Fibroblast of the aortic adventitia (primary cell): ENCODE data around the gene DDX1. TPM values are rescaled to one million over a fixed set of nuclear protein-coding genes. Genes with fewer than 3 reads are reported as not detected.

ENCODE experiments used
- DNase-seq: peaks from one replicate; pipeline ENCODE4 v3.0.0-alpha.2; 2010; ENCODE audit warnings: low read depth
- H3K4me3 ChIP-seq: 2 replicates; pipeline ENCODE4 v1.5.1; 2011; ENCODE audit warnings: low read depth, mild to moderate bottlenecking, control low read depth, low read length, moderate library complexity
- CTCF ChIP-seq: IDR thresholded peaks from 2 replicates; pipeline ENCODE4 v1.5.1; 2011; ENCODE audit warnings: mild to moderate bottlenecking, low read length, control low read depth, inconsistent platforms; ENCODE audit not compliant: insufficient read depth
- total RNA-seq: library from RNA; depleted of rRNA; stranded (reverse); fragments of >200 nt; gene quantifications from 2 replicates; pipeline ENCODE4 v1.2.3, GENCODE V29; 2012; ENCODE audit warnings: low replicate concordance

DDX1 gene
- total RNA-seq, 1 donor: 110 TPM

GRCh38 chr2:15626126-15626525, 34.5 kb downstream of the DDX1 start:
- no peak overlapping the region for H3K4me3 ChIP-seq
- no peak for TF ChIP-seq CTCF
- no peak for DNase-seq

- no peak overlapping the region for H3K4me3 ChIP-seq
- DNase-seq: no peak
- TF ChIP-seq CTCF: no peak
Observed at GRCh38 chr2:15626967-15627366, 35.3 kb downstream of the DDX1 start.

GRCh38 chr2:15627817-15628684, 36.4 kb downstream of the DDX1 start:
- no peak for DNase-seq
- TF ChIP-seq CTCF: no peak
- no peak overlapping the region for H3K4me3 ChIP-seq

- no peak for TF ChIP-seq CTCF
- DNase-seq: no peak
- H3K4me3 ChIP-seq: no peak overlapping the region
Observed at GRCh38 chr2:15628899-15629855, 37.5 kb downstream of the DDX1 start.

GRCh38 chr2:15630121-15630977, 38.7 kb downstream of the DDX1 start:
- no peak overlapping the region for H3K4me3 ChIP-seq
- TF ChIP-seq CTCF: no peak
- no peak for DNase-seq
